GM23338 (cell line): ENCODE measurements around the gene DTX1. TPM values are rescaled to one million over a fixed set of nuclear protein-coding genes. Genes with fewer than 3 reads are reported as not detected.

ENCODE experiments used
- ATAC-seq: fragments of 200-7000 bp; cut with Tn5 transposase; 3 replicates; pipeline ENCODE4 v1.9.1; 2020
- DNase-seq: peaks from one replicate; pipeline ENCODE4 v3.0.0-alpha.2; 2015; ENCODE audit warnings: low spot score
- H2AFZ ChIP-seq: fragments of 200-600 bp; sonication (generic); 2 replicates; pipeline ENCODE4 v1.8.0; 2016; ENCODE audit warnings: antibody characterized with exemption, mild to moderate bottlenecking, moderate library complexity
- H3F3A ChIP-seq: fragments of 200-600 bp; sonication (generic); replicated peaks from 2 replicates; pipeline ENCODE4 v1.8.0; 2017; ENCODE audit warnings: antibody characterized with exemption, mixed run types, low read depth
- H3K27ac ChIP-seq: fragments of 200-600 bp; sonication (generic); 2 replicates; pipeline ENCODE4 v1.6.1; 2016; ENCODE audit warnings: low read depth
- H3K27me3 ChIP-seq: fragments of 200-600 bp; sonication (generic); 2 replicates; pipeline ENCODE4 v1.8.0; 2016; ENCODE audit warnings: mild to moderate bottlenecking, mixed run types, moderate library complexity; ENCODE audit not compliant: insufficient read depth
- H3K36me3 ChIP-seq: fragments of 200-600 bp; sonication (generic); 2 replicates; pipeline ENCODE4 v1.8.0; 2016; ENCODE audit warnings: mild to moderate bottlenecking; ENCODE audit not compliant: insufficient read depth
- H3K4me1 ChIP-seq: fragments of 200-600 bp; sonication (generic); 2 replicates; pipeline ENCODE4 v1.8.0; 2016; ENCODE audit warnings: mild to moderate bottlenecking, moderate library complexity; ENCODE audit not compliant: insufficient read depth
- H3K4me2 ChIP-seq: fragments of 200-600 bp; sonication (generic); 2 replicates; pipeline ENCODE4 v1.7.1; 2017; ENCODE audit warnings: mixed run types
- H3K4me3 ChIP-seq: fragments of 200-600 bp; sonication (generic); 2 replicates; pipeline ENCODE4 v1.6.1; 2016; ENCODE audit warnings: mixed run types
- H3K79me2 ChIP-seq: fragments of 200-600 bp; sonication (generic); replicated peaks from 2 replicates; pipeline ENCODE4 v1.8.0; 2017; ENCODE audit warnings: mild to moderate bottlenecking; ENCODE audit not compliant: insufficient read depth
- H3K9me2 ChIP-seq: fragments of 200-600 bp; sonication (generic); 2 replicates; pipeline ENCODE4 v1.8.0; 2017; ENCODE audit not compliant: insufficient read depth
- H4K20me1 ChIP-seq: fragments of 200-600 bp; sonication (generic); replicated peaks from 2 replicates; pipeline ENCODE4 v1.8.0; 2017; ENCODE audit warnings: mild to moderate bottlenecking; ENCODE audit not compliant: insufficient read depth
- H3K27ac Mint-ChIP-seq: 2 replicates; pipeline ENCODE4 v1.8.0; 2020; ENCODE audit warnings: inconsistent platforms, mild to moderate bottlenecking, moderate library complexity, mixed read lengths
- H3K27me3 Mint-ChIP-seq: 3 replicates; pipeline ENCODE4 v1.8.0; 2022; ENCODE audit warnings: low read depth, mild to moderate bottlenecking, moderate library complexity, mixed read lengths, inconsistent platforms; ENCODE audit not compliant: insufficient read depth, poor library complexity
- H3K36me3 Mint-ChIP-seq: 3 replicates; pipeline ENCODE4 v1.8.0; 2021; ENCODE audit warnings: low read depth, mild to moderate bottlenecking, inconsistent platforms, moderate library complexity, mixed read lengths
- H3K4me1 Mint-ChIP-seq: 3 replicates; pipeline ENCODE4 v1.8.0; 2020; ENCODE audit warnings: mild to moderate bottlenecking, inconsistent platforms, mixed read lengths
- H3K4me3 Mint-ChIP-seq: 3 replicates; pipeline ENCODE4 v1.8.0; 2021; ENCODE audit warnings: moderate library complexity, mild to moderate bottlenecking, inconsistent platforms, mixed read lengths
- H3K9me3 Mint-ChIP-seq: 3 replicates; pipeline ENCODE4 v1.8.0; 2020; ENCODE audit warnings: moderate library complexity, mild to moderate bottlenecking, inconsistent platforms, mixed read lengths
- CREB1 ChIP-seq: fragments of 250-450 bp; sonication (Bioruptor Pico); IDR thresholded peaks from 2 replicates; pipeline ENCODE4 v1.5.0; 2020; ENCODE audit warnings: low read depth, mild to moderate bottlenecking, moderate library complexity
- ETS1 ChIP-seq: IDR thresholded peaks from 2 replicates; pipeline ENCODE4 v1.6.1; 2016; ENCODE audit warnings: antibody characterized with exemption
- EZH2 ChIP-seq: fragments of 200-600 bp; sonication (generic); IDR thresholded peaks from one replicate; pipeline ENCODE4 v1.8.0; 2017; ENCODE audit warnings: antibody characterized with exemption, mild to moderate bottlenecking, low read depth; ENCODE audit not compliant: unreplicated experiment
- EZH2phosphoT487 ChIP-seq: fragments of 200-600 bp; sonication (generic); IDR thresholded peaks from one replicate; pipeline ENCODE4 v1.8.1; 2018; ENCODE audit warnings: antibody characterized with exemption; ENCODE audit not compliant: unreplicated experiment
- JUNB ChIP-seq: IDR thresholded peaks from one replicate; pipeline ENCODE4 v1.6.1; 2016; ENCODE audit warnings: antibody characterized with exemption; ENCODE audit not compliant: unreplicated experiment
- NANOG ChIP-seq: IDR thresholded peaks from 2 replicates; pipeline ENCODE4 v1.6.1; 2016; ENCODE audit warnings: antibody characterized with exemption, borderline replicate concordance
- POLR2AphosphoS5 ChIP-seq: IDR thresholded peaks from 2 replicates; pipeline ENCODE4 v1.6.1; 2016; ENCODE audit warnings: antibody characterized with exemption, low read depth
- STAT1 ChIP-seq: IDR thresholded peaks from one replicate; pipeline ENCODE4 v1.6.1; 2016; ENCODE audit warnings: antibody characterized with exemption; ENCODE audit not compliant: unreplicated experiment
- ZNF114 ChIP-seq: fragments of 250-450 bp; sonication (Bioruptor Pico); IDR thresholded peaks from 2 replicates; pipeline ENCODE4 v1.5.0; 2020; ENCODE audit warnings: mild to moderate bottlenecking, moderate library complexity
- ZNF331 ChIP-seq: fragments of 250-450 bp; sonication (Bioruptor Pico); IDR thresholded peaks from 2 replicates; pipeline ENCODE4 v1.5.0; 2020; ENCODE audit warnings: low read depth, mild to moderate bottlenecking, moderate library complexity
- polyA plus RNA-seq: library from polyadenylated mRNA; unstranded; fragments of >200 nt; fragmentation: Nextera tagmentation; extraction: Ambion mirVana; gene quantifications from 2 replicates; pipeline ENCODE4 v1.2.1, GENCODE V29; 2016
- total RNA-seq: library from RNA; depleted of rRNA; stranded (reverse); fragments of >200 nt; shearing (Covaris generic); gene quantifications from 2 replicates; pipeline ENCODE4 v1.2.3, GENCODE V29; 2014
- TF ChIP-seq, protein P1 (sequence below): IDR thresholded peaks from one replicate; pipeline ENCODE4 v1.6.1; 2018; ENCODE audit warnings: antibody characterized with exemption; ENCODE audit not compliant: unreplicated experiment
- TF ChIP-seq, protein P2 (sequence below), 2 experiments: fragments of 200-600 bp in 1 of 2; sonication (generic) in 1 of 2; conservative IDR thresholded peaks; 2 replicates each; pipeline versions ENCODE4 v1.5.1 to v1.6.1; 2016 to 2017; ENCODE audit warnings: antibody characterized with exemption in 2 of 2, low read depth in 2 of 2, mild to moderate bottlenecking in 2 of 2, moderate library complexity in 1 of 2
- TF ChIP-seq, protein P3 (sequence below): fragments of 250-450 bp; sonication (Bioruptor Pico); IDR thresholded peaks from 2 replicates; pipeline ENCODE4 v1.5.0; 2020; ENCODE audit warnings: mild to moderate bottlenecking, moderate library complexity

Gene DTX1
- total and polyA plus RNA-seq, 2 experiments from 2014 or later, result 1.6 to 9.0 TPM

- Histone ChIP-seq H3K27ac (no peak overlapping the region), H3F3A (0 out of 2 replicates have a peak, but pooled peaks cover 4% of the 10 kb centered on the region), H3K4me2 (no peak overlapping the region), H3K36me3 (no peaks in the 10 kb centered on the region), H3K4me3 (no peak overlapping the region), H4K20me1 (no peaks in the 10 kb centered on the region), H3K79me2 (no peaks in the 10 kb centered on the region), H3K27me3 (peaks cover 8% of the 10 kb centered on the region), H3K4me1 (peaks cover 13% of the 10 kb centered on the region), H2AFZ (no peak overlapping the region), H3K9me2 (no peaks in the 10 kb centered on the region)
- no peak for TF ChIP-seq NANOG
- TF ChIP-seq STAT1, result no peak
- TF ChIP-seq, protein P1, sequence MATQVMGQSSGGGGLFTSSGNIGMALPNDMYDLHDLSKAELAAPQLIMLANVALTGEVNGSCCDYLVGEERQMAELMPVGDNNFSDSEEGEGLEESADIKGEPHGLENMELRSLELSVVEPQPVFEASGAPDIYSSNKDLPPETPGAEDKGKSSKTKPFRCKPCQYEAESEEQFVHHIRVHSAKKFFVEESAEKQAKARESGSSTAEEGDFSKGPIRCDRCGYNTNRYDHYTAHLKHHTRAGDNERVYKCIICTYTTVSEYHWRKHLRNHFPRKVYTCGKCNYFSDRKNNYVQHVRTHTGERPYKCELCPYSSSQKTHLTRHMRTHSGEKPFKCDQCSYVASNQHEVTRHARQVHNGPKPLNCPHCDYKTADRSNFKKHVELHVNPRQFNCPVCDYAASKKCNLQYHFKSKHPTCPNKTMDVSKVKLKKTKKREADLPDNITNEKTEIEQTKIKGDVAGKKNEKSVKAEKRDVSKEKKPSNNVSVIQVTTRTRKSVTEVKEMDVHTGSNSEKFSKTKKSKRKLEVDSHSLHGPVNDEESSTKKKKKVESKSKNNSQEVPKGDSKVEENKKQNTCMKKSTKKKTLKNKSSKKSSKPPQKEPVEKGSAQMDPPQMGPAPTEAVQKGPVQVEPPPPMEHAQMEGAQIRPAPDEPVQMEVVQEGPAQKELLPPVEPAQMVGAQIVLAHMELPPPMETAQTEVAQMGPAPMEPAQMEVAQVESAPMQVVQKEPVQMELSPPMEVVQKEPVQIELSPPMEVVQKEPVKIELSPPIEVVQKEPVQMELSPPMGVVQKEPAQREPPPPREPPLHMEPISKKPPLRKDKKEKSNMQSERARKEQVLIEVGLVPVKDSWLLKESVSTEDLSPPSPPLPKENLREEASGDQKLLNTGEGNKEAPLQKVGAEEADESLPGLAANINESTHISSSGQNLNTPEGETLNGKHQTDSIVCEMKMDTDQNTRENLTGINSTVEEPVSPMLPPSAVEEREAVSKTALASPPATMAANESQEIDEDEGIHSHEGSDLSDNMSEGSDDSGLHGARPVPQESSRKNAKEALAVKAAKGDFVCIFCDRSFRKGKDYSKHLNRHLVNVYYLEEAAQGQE, result no peak
- TF ChIP-seq, protein P2, sequence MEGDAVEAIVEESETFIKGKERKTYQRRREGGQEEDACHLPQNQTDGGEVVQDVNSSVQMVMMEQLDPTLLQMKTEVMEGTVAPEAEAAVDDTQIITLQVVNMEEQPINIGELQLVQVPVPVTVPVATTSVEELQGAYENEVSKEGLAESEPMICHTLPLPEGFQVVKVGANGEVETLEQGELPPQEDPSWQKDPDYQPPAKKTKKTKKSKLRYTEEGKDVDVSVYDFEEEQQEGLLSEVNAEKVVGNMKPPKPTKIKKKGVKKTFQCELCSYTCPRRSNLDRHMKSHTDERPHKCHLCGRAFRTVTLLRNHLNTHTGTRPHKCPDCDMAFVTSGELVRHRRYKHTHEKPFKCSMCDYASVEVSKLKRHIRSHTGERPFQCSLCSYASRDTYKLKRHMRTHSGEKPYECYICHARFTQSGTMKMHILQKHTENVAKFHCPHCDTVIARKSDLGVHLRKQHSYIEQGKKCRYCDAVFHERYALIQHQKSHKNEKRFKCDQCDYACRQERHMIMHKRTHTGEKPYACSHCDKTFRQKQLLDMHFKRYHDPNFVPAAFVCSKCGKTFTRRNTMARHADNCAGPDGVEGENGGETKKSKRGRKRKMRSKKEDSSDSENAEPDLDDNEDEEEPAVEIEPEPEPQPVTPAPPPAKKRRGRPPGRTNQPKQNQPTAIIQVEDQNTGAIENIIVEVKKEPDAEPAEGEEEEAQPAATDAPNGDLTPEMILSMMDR (conservative IDR thresholded peaks at IDR 0.05; ENCODE audit: low read depth in 2 of 2), result no peak
- TF ChIP-seq, protein P3, sequence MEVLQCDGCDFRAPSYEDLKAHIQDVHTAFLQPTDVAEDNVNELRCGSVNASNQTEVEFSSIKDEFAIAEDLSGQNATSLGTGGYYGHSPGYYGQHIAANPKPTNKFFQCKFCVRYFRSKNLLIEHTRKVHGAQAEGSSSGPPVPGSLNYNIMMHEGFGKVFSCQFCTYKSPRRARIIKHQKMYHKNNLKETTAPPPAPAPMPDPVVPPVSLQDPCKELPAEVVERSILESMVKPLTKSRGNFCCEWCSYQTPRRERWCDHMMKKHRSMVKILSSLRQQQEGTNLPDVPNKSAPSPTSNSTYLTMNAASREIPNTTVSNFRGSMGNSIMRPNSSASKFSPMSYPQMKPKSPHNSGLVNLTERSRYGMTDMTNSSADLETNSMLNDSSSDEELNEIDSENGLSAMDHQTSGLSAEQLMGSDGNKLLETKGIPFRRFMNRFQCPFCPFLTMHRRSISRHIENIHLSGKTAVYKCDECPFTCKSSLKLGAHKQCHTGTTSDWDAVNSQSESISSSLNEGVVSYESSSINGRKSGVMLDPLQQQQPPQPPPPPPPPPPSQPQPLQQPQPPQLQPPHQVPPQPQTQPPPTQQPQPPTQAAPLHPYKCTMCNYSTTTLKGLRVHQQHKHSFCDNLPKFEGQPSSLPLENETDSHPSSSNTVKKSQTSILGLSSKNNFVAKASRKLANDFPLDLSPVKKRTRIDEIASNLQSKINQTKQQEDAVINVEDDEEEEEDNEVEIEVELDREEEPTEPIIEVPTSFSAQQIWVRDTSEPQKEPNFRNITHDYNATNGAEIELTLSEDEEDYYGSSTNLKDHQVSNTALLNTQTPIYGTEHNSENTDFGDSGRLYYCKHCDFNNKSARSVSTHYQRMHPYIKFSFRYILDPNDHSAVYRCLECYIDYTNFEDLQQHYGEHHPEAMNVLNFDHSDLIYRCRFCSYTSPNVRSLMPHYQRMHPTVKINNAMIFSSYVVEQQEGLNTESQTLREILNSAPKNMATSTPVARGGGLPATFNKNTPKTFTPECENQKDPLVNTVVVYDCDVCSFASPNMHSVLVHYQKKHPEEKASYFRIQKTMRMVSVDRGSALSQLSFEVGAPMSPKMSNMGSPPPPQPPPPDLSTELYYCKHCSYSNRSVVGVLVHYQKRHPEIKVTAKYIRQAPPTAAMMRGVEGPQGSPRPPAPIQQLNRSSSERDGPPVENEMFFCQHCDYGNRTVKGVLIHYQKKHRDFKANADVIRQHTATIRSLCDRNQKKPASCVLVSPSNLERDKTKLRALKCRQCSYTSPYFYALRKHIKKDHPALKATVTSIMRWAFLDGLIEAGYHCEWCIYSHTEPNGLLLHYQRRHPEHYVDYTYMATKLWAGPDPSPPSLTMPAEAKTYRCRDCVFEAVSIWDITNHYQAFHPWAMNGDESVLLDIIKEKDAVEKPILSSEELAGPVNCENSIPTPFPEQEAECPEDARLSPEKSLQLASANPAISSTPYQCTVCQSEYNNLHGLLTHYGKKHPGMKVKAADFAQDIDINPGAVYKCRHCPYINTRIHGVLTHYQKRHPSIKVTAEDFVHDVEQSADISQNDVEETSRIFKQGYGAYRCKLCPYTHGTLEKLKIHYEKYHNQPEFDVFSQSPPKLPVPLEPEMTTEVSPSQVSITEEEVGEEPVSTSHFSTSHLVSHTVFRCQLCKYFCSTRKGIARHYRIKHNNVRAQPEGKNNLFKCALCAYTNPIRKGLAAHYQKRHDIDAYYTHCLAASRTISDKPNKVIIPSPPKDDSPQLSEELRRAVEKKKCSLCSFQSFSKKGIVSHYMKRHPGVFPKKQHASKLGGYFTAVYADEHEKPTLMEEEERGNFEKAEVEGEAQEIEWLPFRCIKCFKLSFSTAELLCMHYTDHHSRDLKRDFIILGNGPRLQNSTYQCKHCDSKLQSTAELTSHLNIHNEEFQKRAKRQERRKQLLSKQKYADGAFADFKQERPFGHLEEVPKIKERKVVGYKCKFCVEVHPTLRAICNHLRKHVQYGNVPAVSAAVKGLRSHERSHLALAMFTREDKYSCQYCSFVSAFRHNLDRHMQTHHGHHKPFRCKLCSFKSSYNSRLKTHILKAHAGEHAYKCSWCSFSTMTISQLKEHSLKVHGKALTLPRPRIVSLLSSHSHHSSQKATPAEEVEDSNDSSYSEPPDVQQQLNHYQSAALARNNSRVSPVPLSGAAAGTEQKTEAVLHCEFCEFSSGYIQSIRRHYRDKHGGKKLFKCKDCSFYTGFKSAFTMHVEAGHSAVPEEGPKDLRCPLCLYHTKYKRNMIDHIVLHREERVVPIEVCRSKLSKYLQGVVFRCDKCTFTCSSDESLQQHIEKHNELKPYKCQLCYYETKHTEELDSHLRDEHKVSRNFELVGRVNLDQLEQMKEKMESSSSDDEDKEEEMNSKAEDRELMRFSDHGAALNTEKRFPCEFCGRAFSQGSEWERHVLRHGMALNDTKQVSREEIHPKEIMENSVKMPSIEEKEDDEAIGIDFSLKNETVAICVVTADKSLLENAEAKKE (CRISPR knock-in tag), result no peak
- no peak for TF ChIP-seq ZNF331 (CRISPR knock-in tag)
- TF ChIP-seq CREB1 (CRISPR knock-in tag), result no peak
- TF ChIP-seq JUNB, result no peak
- no peak for TF ChIP-seq EZH2phosphoT487
- TF ChIP-seq ZNF114 (CRISPR knock-in tag), result no peak
- TF ChIP-seq POLR2AphosphoS5, result no peak
- TF ChIP-seq ETS1, result no peak
- no peak for TF ChIP-seq EZH2
- H3K36me3 Mint-ChIP-seq, result no peaks in the 10 kb centered on the region
- ATAC-seq (no peak), DNase-seq (no peak)
- no peak overlapping the region for H3K27ac Mint-ChIP-seq
- peaks cover 15% of the 10 kb centered on the region for H3K4me1 Mint-ChIP-seq
- H3K9me3 Mint-ChIP-seq, result no peaks in the 10 kb centered on the region
- peaks cover 22% of the 10 kb centered on the region for H3K27me3 Mint-ChIP-seq
- H3K4me3 Mint-ChIP-seq, result no peak overlapping the region
These were observed 75.0 kb downstream of the DTX1 start for GRCh38 chr12:113131556-113131955.
